UCSD-AML1 (cell line): ENCODE data around the gene AK9.
"Not testable (repeated sequence)": the region's sequence is repeated elsewhere in the genome, so short reads cannot be mapped to it uniquely, and the experiment has no call there.

Experiments
- DNase-seq: peaks from one replicate; lab custom pipeline; 2025; ENCODE audit not compliant: unreplicated experiment; lab: John Stamatoyannopoulos, UW

The AK9 gene

GRCh38 chr6:109461733-109462526 lies 229.1 kb downstream of the AK9 start:
- DNase-seq = no peak

GRCh38 chr6:109461205-109461604 lies 229.8 kb downstream of the AK9 start:
- DNase-seq = not testable (repeated sequence)

GRCh38 chr6:109460161-109460829 lies 230.7 kb downstream of the AK9 start:
- DNase-seq = no peak

GRCh38 chr6:109458774-109459531 lies 232.0 kb downstream of the AK9 start:
- no peak for DNase-seq

GRCh38 chr6:109457562-109457996 lies 233.4 kb downstream of the AK9 start:
- DNase-seq = no peak

- DNase-seq = no peak
Observed at GRCh38 chr6:109456710-109457561, 234.1 kb downstream of the AK9 start.

- DNase-seq = no peak
Observed at GRCh38 chr6:109456111-109456583, 234.9 kb downstream of the AK9 start.

GRCh38 chr6:109455437-109456110 lies 235.4 kb downstream of the AK9 start, which contains the start of gene MICAL1:
Gene MICAL1 (minus strand): TSS chr6:109455772. CDS start chr6:109454196, 1,576 bp downstream.
- DNase-seq = peak; percentile 71

GRCh38 chr6:109454496-109455436 lies 236.2 kb downstream of the AK9 start:
- peak; percentile 74 for DNase-seq

- DNase-seq = no peak
Observed at GRCh38 chr6:109453594-109454495, 237.2 kb downstream of the AK9 start.

- no peak for DNase-seq
Observed at GRCh38 chr6:109453156-109453555, 237.8 kb downstream of the AK9 start.

- no peak for DNase-seq
Observed at GRCh38 chr6:109452181-109452580, 238.8 kb downstream of the AK9 start.

- DNase-seq = no peak
Observed at GRCh38 chr6:109451376-109451775, 239.6 kb downstream of the AK9 start.

- DNase-seq = no peak
Observed at GRCh38 chr6:109450801-109451200, 240.2 kb downstream of the AK9 start.

- peak; percentile 32 for DNase-seq
Observed at GRCh38 chr6:109449795-109450673, 241.0 kb downstream of the AK9 start.

- DNase-seq = no peak
Observed at GRCh38 chr6:109449064-109449794, 241.8 kb downstream of the AK9 start.
